GM12892 (cell line): Measurements from ENCODE around the gene SEPHS1.

Experiments
- DNase-seq: peaks from one replicate; pipeline ENCODE4 v3.0.0; 2011; ENCODE audit not compliant: insufficient read length
- FAIRE-seq: peaks from 2 replicates; lab custom pipeline; 2011; peaks lifted over from hg19 to GRCh38; lab: Jason Lieb, UNC
- POLR2A ChIP-seq: IDR thresholded peaks from 2 replicates; pipeline ENCODE4 v1.6.1; 2011; ENCODE audit warnings: low read depth, low read length, control low read depth
- POLR2AphosphoS5 ChIP-seq: IDR thresholded peaks from 2 replicates; pipeline ENCODE4 v1.6.1; 2011; ENCODE audit warnings: low read depth, low read length, control low read depth
- TAF1 ChIP-seq: IDR thresholded peaks from 2 replicates; pipeline ENCODE4 v1.6.1; 2011; ENCODE audit warnings: low read depth, mild to moderate bottlenecking, control low read depth, low read length, borderline replicate concordance

The SEPHS1 gene

GRCh38 chr10:13354783-13355182 is 6.7 kb upstream of the SEPHS1 start:
- TF ChIP-seq TAF1 (no peak), POLR2AphosphoS5 (no peak), POLR2A (no peak)
- DNase-seq (no peak), FAIRE-seq (no peak)

GRCh38 chr10:13352519-13352918 is 4.4 kb upstream of the SEPHS1 start:
- TF ChIP-seq POLR2A (no peak), TAF1 (no peak)
- FAIRE-seq (no peak), DNase-seq (no peak)

GRCh38 chr10:13351340-13351915 is 3.3 kb upstream of the SEPHS1 start:
- DNase-seq (no peak), FAIRE-seq (peak; percentile 78)
- no peak for TF ChIP-seq POLR2AphosphoS5
- no peak for TF ChIP-seq POLR2A
- no peak for TF ChIP-seq TAF1

- DNase-seq (no peak), FAIRE-seq (no peak)
- TF ChIP-seq POLR2A: no peak
- TF ChIP-seq POLR2AphosphoS5: no peak
- no peak for TF ChIP-seq TAF1
Measured at GRCh38 chr10:13349463-13350274, 1.6 kb upstream of the SEPHS1 start.

- TF ChIP-seq TAF1: no peak
- no peak for TF ChIP-seq POLR2A
- TF ChIP-seq POLR2AphosphoS5: no peak
- DNase-seq (peak; percentile 67), FAIRE-seq (no peak)
Measured at GRCh38 chr10:13347500-13348156, 465 bp downstream of the SEPHS1 start.

GRCh38 chr10:13347043-13347499 is 1.0 kb downstream of the SEPHS1 start:
- DNase-seq (no peak), FAIRE-seq (no peak)
- TF ChIP-seq POLR2AphosphoS5 (no peak), TAF1 (no peak), POLR2A (no peak)

GRCh38 chr10:13346283-13347042 is 1.6 kb downstream of the SEPHS1 start:
- no peak for TF ChIP-seq TAF1
- no peak for TF ChIP-seq POLR2A
- no peak for FAIRE-seq
- no peak for DNase-seq

GRCh38 chr10:13340626-13341376 is 7.3 kb downstream of the SEPHS1 start:
- TF ChIP-seq TAF1 (no peak), POLR2AphosphoS5 (no peak), POLR2A (no peak)
- no peak for DNase-seq
- no peak for FAIRE-seq

GRCh38 chr10:13340068-13340467 is 8.0 kb downstream of the SEPHS1 start:
- FAIRE-seq: no peak
- no peak for DNase-seq
- TF ChIP-seq POLR2AphosphoS5: no peak
- no peak for TF ChIP-seq POLR2A
- TF ChIP-seq TAF1: no peak

GRCh38 chr10:13338390-13339110 is 9.5 kb downstream of the SEPHS1 start:
- DNase-seq (no peak), FAIRE-seq (no peak)
- TF ChIP-seq POLR2AphosphoS5: no peak
- no peak for TF ChIP-seq TAF1
- no peak for TF ChIP-seq POLR2A
